IPS-NIHi7 (cell line): Measurements from ENCODE around the gene GAL3ST3.
"Not testable (repeated sequence)": the region's sequence is repeated elsewhere in the genome, so short reads cannot be mapped to it uniquely, and the experiment has no call there.

Experiments used
- DNase-seq: peaks from one replicate; pipeline ENCODE4 v3.0.0; 2012; ENCODE audit warnings: mixed read lengths; ENCODE audit errors: extremely low spot score

GAL3ST3 gene

DNA sequence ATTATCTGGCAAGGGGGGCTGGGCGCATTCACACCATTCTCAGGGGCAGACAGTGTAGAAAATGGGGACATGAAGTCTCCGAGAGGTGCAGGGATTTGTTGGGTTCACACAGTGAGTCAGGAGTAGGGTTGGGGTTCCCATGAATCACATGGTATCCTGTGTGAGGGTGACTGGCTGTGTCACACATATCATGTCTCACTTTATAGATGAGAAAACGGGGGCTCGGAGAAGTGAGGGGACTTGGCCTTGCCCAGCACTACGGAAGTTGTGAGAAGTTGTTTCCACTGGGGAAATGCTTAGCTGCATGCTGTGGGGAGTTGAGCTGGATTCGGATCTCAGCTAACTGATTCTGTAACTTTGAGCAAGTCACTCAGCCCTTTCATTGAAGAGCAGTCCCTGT, 4.2 kb downstream of the GAL3ST3 start:
- no peak for DNase-seq

DNA sequence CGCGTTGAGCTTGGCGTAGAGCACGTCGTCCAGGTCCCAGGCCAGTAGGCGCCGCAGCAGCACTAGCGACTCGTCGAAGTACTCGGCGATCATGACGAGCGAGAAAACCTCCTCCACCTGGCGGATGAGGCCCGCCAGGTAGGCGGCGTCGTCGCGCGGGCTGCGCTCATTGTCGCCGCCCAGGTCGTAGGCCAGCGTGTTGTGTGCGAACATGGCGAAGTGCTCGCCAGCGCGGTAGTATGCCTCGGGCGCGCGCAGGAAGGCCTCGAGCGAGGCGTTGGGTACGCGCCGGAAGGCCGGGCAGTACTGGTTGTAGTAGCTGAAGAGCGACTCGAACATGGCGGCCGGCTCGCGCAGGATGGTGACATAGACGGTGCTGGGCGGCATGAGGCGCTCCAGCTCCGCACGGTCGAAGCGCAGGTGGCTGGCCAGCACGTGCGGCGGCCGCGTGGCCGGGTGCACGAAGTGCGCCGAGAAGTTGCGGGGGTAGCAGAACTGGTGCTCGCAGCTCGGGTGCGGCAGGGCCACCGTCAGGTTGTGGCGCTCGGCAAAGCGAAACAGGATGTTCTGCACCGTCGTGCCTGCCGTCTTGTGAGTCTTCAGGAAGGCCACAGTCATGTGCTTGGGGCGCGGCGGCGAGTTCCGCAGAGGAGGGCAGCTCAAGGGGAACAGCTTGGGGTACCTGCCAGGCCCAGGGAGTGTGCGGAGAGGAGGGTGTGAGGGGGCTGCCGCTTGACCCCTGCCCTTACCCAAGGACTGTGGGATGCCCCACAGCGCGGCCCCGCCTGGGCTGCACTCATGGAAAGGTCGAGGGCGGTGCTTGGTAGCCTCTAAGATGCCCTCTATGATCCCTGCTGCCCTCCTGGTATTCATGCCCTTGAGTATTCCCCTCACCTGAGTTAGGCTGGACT, 5.7 kb downstream of the GAL3ST3 start:
- no peak for DNase-seq

- DNase-seq, result no peak
These were observed 6.5 kb downstream of the GAL3ST3 start for GRCh38 chr11:66042227-66042995.

GRCh38 chr11:66039765-66040164, 9.2 kb downstream of the GAL3ST3 start:
- no peak for DNase-seq

GRCh38 chr11:66037327-66037726, 11.6 kb downstream of the GAL3ST3 start:
- no peak for DNase-seq

- no peak for DNase-seq
These were observed 12.6 kb downstream of the GAL3ST3 start for GRCh38 chr11:66036334-66036710.

GRCh38 chr11:66035653-66036333, 13.2 kb downstream of the GAL3ST3 start:
- no peak for DNase-seq

DNA sequence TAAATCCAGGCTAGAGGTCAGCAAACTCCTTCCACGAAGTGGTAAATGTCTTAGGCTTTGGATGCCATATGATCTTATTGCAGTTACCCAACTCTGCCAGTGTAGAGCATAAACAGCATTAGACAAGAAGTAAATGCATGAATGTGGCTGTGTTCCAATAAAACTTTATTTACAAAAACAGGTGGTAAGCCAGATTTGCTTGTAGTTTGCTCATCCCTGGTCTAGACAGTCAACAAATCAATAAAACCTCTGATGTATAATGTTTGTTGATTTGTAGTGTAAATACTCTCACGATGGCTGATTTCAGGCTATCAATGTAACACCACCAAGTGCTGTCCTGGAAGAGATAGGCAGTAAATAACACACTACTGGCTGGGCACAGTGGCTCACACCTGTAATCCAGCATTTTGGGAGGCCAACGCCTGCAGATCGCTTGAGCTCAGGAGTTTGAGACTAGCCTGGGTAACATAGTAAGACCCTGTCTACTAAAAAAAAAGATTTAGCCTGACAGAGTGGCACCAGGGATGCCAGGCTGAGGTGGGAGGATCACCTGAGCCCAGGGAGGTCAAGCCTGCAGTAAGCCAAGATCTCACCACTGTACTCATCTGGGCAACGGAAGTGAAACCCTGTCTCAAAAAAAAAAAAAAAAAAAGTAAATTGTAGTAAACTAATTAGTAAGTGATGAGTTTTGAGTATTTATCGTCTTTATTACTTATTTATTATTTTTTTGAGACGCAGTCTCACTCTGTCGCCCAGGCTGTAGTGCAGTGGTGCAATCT, 15.8 kb downstream of the GAL3ST3 start:
- DNase-seq, result no peak

GRCh38 chr11:66026017-66026529, 22.9 kb downstream of the GAL3ST3 start, which contains the start of gene CATSPER1:
TSS of gene CATSPER1 (minus strand) at chr11:66026479. CDS start at chr11:66026379, 100 bp downstream.
- DNase-seq, result no peak

DNA sequence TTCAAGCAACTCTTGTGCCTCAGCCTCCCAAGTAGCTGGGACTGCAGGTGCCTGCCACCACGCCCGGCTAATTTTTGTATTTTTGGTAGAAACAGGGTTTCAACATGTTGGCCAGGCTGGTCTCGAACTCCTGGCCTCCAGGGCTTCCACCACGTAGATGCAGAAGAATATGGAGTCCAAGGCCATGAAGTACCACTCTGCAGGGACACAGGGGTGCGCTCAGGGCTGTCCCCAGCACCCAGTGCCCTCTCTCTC, 25.8 kb downstream of the GAL3ST3 start:
- not testable (repeated sequence) for DNase-seq

- DNase-seq, result peak; percentile 97
These were observed 26.4 kb downstream of the GAL3ST3 start for GRCh38 chr11:66022401-66023185.

DNA sequence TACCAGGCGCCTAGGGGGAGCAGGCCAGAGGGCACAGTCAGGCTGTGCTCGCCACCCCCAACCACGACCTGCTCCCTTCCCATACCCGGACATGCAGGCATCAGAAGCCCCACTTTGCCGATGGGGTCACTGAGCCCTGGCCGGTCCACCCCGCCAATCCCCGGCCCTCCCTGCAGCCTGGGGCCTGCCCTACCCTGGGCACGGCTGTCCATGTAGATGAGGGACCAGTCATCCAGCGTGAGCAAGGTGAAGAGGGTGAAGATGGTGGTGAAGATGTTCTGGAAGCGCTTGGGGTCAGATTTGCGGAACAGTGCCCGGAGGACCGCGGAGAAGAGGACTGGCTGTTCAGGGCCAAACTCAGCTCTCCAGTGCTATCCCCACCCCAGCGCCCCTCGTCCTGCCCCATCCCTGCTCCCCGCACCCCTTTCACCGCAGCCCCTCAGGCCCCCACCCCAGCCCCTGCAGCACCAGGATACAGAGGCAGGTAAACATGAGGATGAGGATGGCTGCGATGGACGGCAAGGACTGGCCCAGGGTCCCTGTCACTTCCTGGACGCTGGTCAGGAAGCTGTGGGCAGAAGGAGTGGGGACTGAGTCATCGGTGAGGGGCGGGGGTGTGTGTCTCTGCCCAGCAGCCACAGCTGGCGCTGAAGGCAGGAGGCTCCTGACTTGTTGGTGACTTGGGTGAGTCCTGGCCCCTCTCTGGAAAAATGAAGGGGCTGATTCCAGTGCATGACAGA, 28.2 kb downstream of the GAL3ST3 start:
- no peak for DNase-seq

- no peak for DNase-seq
These were observed 28.7 kb downstream of the GAL3ST3 start for GRCh38 chr11:66020212-66020611.

- DNase-seq, result no peak
These were observed 31.6 kb downstream of the GAL3ST3 start for GRCh38 chr11:66017321-66017720.

- no peak for DNase-seq
These were observed 32.2 kb downstream of the GAL3ST3 start for GRCh38 chr11:66016793-66017177.

- no peak for DNase-seq
These were observed 32.8 kb downstream of the GAL3ST3 start for GRCh38 chr11:66015936-66016792.

DNA sequence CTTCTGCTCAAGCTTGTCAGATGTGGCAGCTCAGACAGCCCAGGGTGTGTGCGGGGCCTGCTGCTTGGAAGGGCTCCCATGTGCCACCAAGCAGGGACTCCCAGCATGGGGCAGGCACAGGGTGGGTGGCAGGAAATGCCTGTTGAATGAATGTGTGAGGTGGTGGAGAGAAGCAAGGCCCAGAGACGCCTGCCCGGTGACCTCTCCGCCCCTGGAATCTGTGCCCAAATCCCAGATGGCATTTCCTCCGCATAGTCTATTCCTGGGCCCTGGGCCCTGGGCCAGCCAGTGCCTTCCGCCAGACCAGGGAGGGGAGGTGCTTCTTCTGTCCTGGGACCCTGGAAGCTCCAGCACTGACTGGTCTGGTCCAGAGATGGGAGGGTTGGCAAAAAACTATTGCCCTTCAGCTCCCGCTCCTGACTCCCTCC, 33.5 kb downstream of the GAL3ST3 start:
- DNase-seq, result no peak

GRCh38 chr11:66014804-66015453, 34.0 kb downstream of the GAL3ST3 start:
- DNase-seq, result no peak

DNA sequence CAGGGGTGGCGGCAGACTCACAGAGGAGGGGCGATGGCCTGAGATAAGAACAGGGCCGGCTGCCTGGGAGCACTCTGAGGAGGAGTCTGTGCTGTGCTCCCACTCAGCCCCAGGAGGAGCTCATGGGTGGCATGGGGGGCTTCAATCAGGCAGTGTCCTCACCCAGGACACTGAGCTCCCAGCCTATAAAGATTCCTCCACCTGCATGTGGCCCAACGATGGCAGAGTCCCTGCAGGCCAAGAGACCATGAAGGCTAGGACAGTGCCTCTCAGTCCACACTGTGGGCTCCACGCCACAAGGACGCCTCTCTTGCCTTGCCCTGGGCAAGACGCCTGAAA, 35.2 kb downstream of the GAL3ST3 start:
- no peak for DNase-seq
